GM12878 (cell line): ENCODE measurements around the gene TRANK1. TPM values are rescaled to one million over a fixed set of nuclear protein-coding genes. Genes with fewer than 3 reads are reported as not detected.

Experiments used
- ATAC-seq: fragments of 200-7000 bp; cut with Tn5 transposase; 3 replicates; pipeline ENCODE4 v1.9.1; 2020; ENCODE audit warnings: mild to moderate bottlenecking, moderate library complexity
- Bru-seq: library from RNA; stranded (reverse); fragments of 400-500 nt; gene quantifications from one replicate; lab custom pipeline; 2021; lab: Mats Ljungman, UMichigan
- BruChase-seq, 2 experiments: library from RNA; stranded (reverse); fragments of 400-500 nt; gene quantifications; one replicate each; lab custom pipeline; 2021; lab: Mats Ljungman, UMichigan
- BruUV-seq: library from RNA; stranded (reverse); fragments of 400-500 nt; replicated peaks from 2 replicates; lab custom pipeline; 2021; lab: Mats Ljungman, UMichigan
- CTCF ChIA-PET: fragments of 300-600 bp; sonication (Branson Sonifier 250); formaldehyde crosslinking; extraction: SDS; loops from one replicate; lab custom pipeline; 2021; ENCODE audit warnings: inconsistent platforms; lab: Yijun Ruan, JAX
- POLR2A ChIA-PET: fragments of 350-600 bp; formaldehyde crosslinking; extraction: SDS; loops from one replicate; lab custom pipeline; 2021; ENCODE audit warnings: inconsistent platforms; lab: Charles Lee
- RAD21 ChIA-PET: fragments of 300-600 bp; sonication (Branson Sonifier 250); formaldehyde crosslinking; loops from one replicate; lab custom pipeline; 2023; ENCODE audit warnings: antibody characterized with exemption; ENCODE audit not compliant: unreplicated experiment; lab: Charles Lee
- SMC1A ChIA-PET: fragments of 300-600 bp; sonication (Branson Sonifier 250); formaldehyde crosslinking; loops from one replicate; lab custom pipeline; 2023; ENCODE audit not compliant: unreplicated experiment, uncharacterized antibody; lab: Charles Lee
- DNase-seq: peaks from one replicate; pipeline ENCODE4 v3.0.0-alpha.2; 2011; ENCODE audit warnings: low read depth, low spot score
- FAIRE-seq: peaks from 3 replicates; lab custom pipeline; 2011; peaks lifted over from hg19 to GRCh38; lab: Jason Lieb, UNC
- H2AFZ ChIP-seq: 2 replicates; pipeline ENCODE4 v1.6.0; 2011; ENCODE audit warnings: low read depth, low read length, control low read depth; ENCODE audit not compliant: control insufficient read depth
- H3K27ac ChIP-seq: 2 replicates; pipeline ENCODE4 v1.5.1; 2011; ENCODE audit warnings: control low read depth; ENCODE audit not compliant: control insufficient read depth, insufficient read depth
- H3K27me3 ChIP-seq, 2 experiments: replicated peaks in 1 of 2; 2 replicates each; pipeline versions ENCODE4 v1.6.0 to v1.6.1; 2011; ENCODE audit warnings: low read length in 1 of 2; ENCODE audit not compliant: control insufficient read depth in 2 of 2, insufficient read depth in 2 of 2
- H3K36me3 ChIP-seq, 2 experiments: 2 replicates each; pipeline ENCODE4 v1.5.1; 2011; ENCODE audit warnings: low read length in 1 of 2; ENCODE audit not compliant: control insufficient read depth in 2 of 2, insufficient read depth in 2 of 2
- H3K4me1 ChIP-seq: 2 replicates; pipeline ENCODE4 v1.6.1; 2011; ENCODE audit warnings: mild to moderate bottlenecking, low read length, moderate library complexity, mixed read lengths; ENCODE audit not compliant: control insufficient read depth, insufficient read depth
- H3K4me2 ChIP-seq: 2 replicates; pipeline ENCODE4 v1.6.0; 2011; ENCODE audit warnings: control low read depth; ENCODE audit not compliant: control insufficient read depth, insufficient read depth
- H3K4me3 ChIP-seq: fragments of 200-600 bp; sonication (generic); 2 replicates; pipeline ENCODE4 v1.5.1; 2016
- H3K79me2 ChIP-seq: 2 replicates; pipeline ENCODE4 v1.6.0; 2011; ENCODE audit warnings: low read length; ENCODE audit not compliant: control insufficient read depth, insufficient read depth
- H3K9ac ChIP-seq: 2 replicates; pipeline ENCODE4 v1.8.0; 2011; ENCODE audit warnings: low read length, control low read depth, mixed read lengths; ENCODE audit not compliant: control insufficient read depth, insufficient read depth
- H3K9me3 ChIP-seq: replicated peaks from 3 replicates; pipeline ENCODE4 v1.5.1; 2011; ENCODE audit warnings: mild to moderate bottlenecking, low read length; ENCODE audit not compliant: control insufficient read depth, insufficient read depth
- H4K20me1 ChIP-seq: 2 replicates; pipeline ENCODE4 v1.6.0; 2011; ENCODE audit not compliant: control insufficient read depth, insufficient read depth
- BHLHE40 ChIP-seq, 2 experiments: fragments of 450-650 bp in 1 of 2; IDR thresholded peaks; 2 replicates each; pipeline ENCODE4 v1.6.1; 2011 to 2017; ENCODE audit warnings: low read depth in 2 of 2, borderline replicate concordance in 1 of 2, improper control_type of control experiment in 1 of 2, low read length in 1 of 2, mild to moderate bottlenecking in 1 of 2
- CHD1 ChIP-seq: IDR thresholded peaks from 2 replicates; pipeline ENCODE4 v1.6.1; 2012; ENCODE audit warnings: low read depth, low read length, improper control_type of control experiment
- CREB1 ChIP-seq: IDR thresholded peaks from 2 replicates; pipeline ENCODE4 v1.6.1; 2012; ENCODE audit warnings: low read depth, mild to moderate bottlenecking, inconsistent platforms
- EZH2 ChIP-seq: IDR thresholded peaks from 2 replicates; pipeline ENCODE4 v1.6.1; 2012; ENCODE audit warnings: low read depth, mild to moderate bottlenecking, control low read depth, inconsistent platforms, low read length, borderline replicate concordance; ENCODE audit not compliant: control insufficient read depth
- FOXM1 ChIP-seq: IDR thresholded peaks from 2 replicates; pipeline ENCODE4 v1.6.1; 2012; ENCODE audit warnings: low read depth, mild to moderate bottlenecking, inconsistent platforms, low read length, moderate library complexity
- GABPA ChIP-seq: IDR thresholded peaks from 2 replicates; pipeline ENCODE4 v1.6.1; 2014; ENCODE audit warnings: antibody characterized with exemption, low read depth, mild to moderate bottlenecking, inconsistent platforms
- SUPT20H ChIP-seq: IDR thresholded peaks from 2 replicates; pipeline ENCODE4 v1.6.1; 2011; ENCODE audit warnings: low read depth, mild to moderate bottlenecking, low read length, moderate library complexity, borderline replicate concordance; ENCODE audit not compliant: control insufficient read depth
- SUZ12 ChIP-seq: fragments of 200-600 bp; sonication (generic); IDR thresholded peaks from one replicate; pipeline ENCODE4 v1.6.1; 2018; ENCODE audit warnings: antibody characterized with exemption, mild to moderate bottlenecking; ENCODE audit not compliant: unreplicated experiment
- TCF12 ChIP-seq: IDR thresholded peaks from 2 replicates; pipeline ENCODE4 v1.6.1; 2011; ENCODE audit warnings: low read depth, mild to moderate bottlenecking, low read length
- WGBS: methylation state at CpG from one replicate; pipeline ENCODE4 v1.1.6; 2016; ENCODE audit warnings: low lambda C conversion rate; ENCODE audit not compliant: insufficient replicate concordance, insufficient coverage; ENCODE audit errors: missing lambda C conversion rate; 5-methylcytosine and 5-hydroxymethylcytosine counted together
- in situ Hi-C: fragments of 300-500 bp; cut with MboI; formaldehyde crosslinking; loops from 9 replicates; pipeline ENCODE4 v1.14.3; 2018; ENCODE audit warnings: mixed read lengths
- intact Hi-C: fragments of 100-400 bp; cut with micrococcal nuclease; formaldehyde crosslinking; loops from one replicate; pipeline ENCODE4 v1.14.2; 2022; ENCODE audit not compliant: unreplicated experiment
- long read RNA-seq, 2 experiments: library from polyadenylated mRNA; unstranded; transcript quantifications; one replicate each; pipeline ENCODE4 v2.0.0, GENCODE V29; 2019 to 2020
- polyA minus RNA-seq, 3 experiments: library from RNA; depleted of rRNA, polyadenylated mRNA; stranded (reverse); fragments of >200 nt; gene quantifications; 2 replicates each; pipeline ENCODE4 v1.2.3, GENCODE V29; 2011
- polyA plus RNA-seq, 11 experiments: library from polyadenylated mRNA; depleted of rRNA in 4 of 11; unstranded in 6 of 11; stranded (reverse) in 5 of 11; fragments of >200 nt; fragmentation: Nextera tagmentation in 4 of 11; fragmentation: Illumina TruSeq in 1 of 11; extraction: Ambion mirVana in 4 of 11; extraction: Trizol in 1 of 11; gene quantifications; 1 replicate in 1 of 11; 2 replicates in 10 of 11; pipeline versions ENCODE4 v1.2.1 to v1.2.3, GENCODE V29; 2011 to 2016; ENCODE audit warnings: inconsistent platforms in 2 of 11, missing spikeins in 2 of 11, low read depth in 1 of 11
- total RNA-seq, 4 experiments: library from RNA; depleted of rRNA in 3 of 4; stranded (reverse); fragments of >200 nt in 3 of 4; fragmentation: Illumina TruSeq in 1 of 4; extraction: Trizol in 1 of 4; gene quantifications; 2 replicates each; pipeline versions ENCODE4 v1.2.1 to v1.2.3, GENCODE V29; 2013 to 2021
- TF ChIP-seq, protein P1 (sequence below): IDR thresholded peaks from 2 replicates; pipeline ENCODE4 v1.6.1; 2011; ENCODE audit warnings: borderline replicate concordance, low read depth, mild to moderate bottlenecking, moderate library complexity, mixed read lengths, low read length; ENCODE audit not compliant: insufficient read depth; ENCODE audit errors: extremely low read length
- TF ChIP-seq, protein P2 (sequence below): IDR thresholded peaks from 2 replicates; pipeline ENCODE4 v1.6.1; 2012; ENCODE audit warnings: low read depth, low read length, improper control_type of control experiment

TRANK1 gene
- total RNA-seq (2013; cell fraction: nucleolus; rRNA removed): 18.5 and 20.6 TPM in 2 replicates
- 1.7 and 2.6 TPM in 2 replicates for total RNA-seq (2014; rRNA removed)
- total RNA-seq (2014; rRNA removed; fragmentation: Illumina TruSeq; extraction: Trizol): 1.3 and 2.0 TPM in 2 replicates
- total RNA-seq (2021): 3.7 and 4.4 TPM in 2 replicates
- 7.5 TPM for polyA plus RNA-seq (2011; ENCODE audit: low read depth)
- 6.2 and 8.8 TPM in 2 replicates for polyA plus RNA-seq (2011; rRNA removed)
- 6.0 and 8.8 TPM in 2 replicates for polyA plus RNA-seq (2011; cell fraction: cytosol; rRNA removed)
- 8.4 and 10.5 TPM in 2 replicates for polyA plus RNA-seq (2011; cell fraction: nucleus; rRNA removed)
- 4.4 and 4.6 TPM in 2 replicates for polyA plus RNA-seq (2012)
- 2.4 and 3.2 TPM in 2 replicates for polyA plus RNA-seq (2014; fragmentation: Illumina TruSeq; extraction: Trizol)
- under 1 TPM; 0.46 to 0.63 TPM for polyA plus RNA-seq (2014; fragmentation: Nextera tagmentation; extraction: Ambion mirVana)
- polyA plus RNA-seq (2014; rRNA removed): 1.0 and 1.1 TPM in 2 replicates
- polyA plus RNA-seq (2016; fragmentation: Nextera tagmentation; extraction: Ambion mirVana): under 1 TPM; 0.60 to 0.75 TPM
- 14.5 and 14.8 TPM in 2 replicates for polyA minus RNA-seq (2011; rRNA and poly(A)+ RNA removed)
- 4.7 and 5.3 TPM in 2 replicates for polyA minus RNA-seq (2011; cell fraction: cytosol; rRNA and poly(A)+ RNA removed)
- 12.2 and 23.5 TPM in 2 replicates for polyA minus RNA-seq (2011; cell fraction: nucleus; rRNA and poly(A)+ RNA removed)
- percentile 57 among the genes with signal in this experiment for Bru-seq, nascent RNA
- percentile 55 among the genes with signal in this experiment for BruChase-seq, experiment 1, labeled RNA remaining after a 6-hour chase
- percentile 55 among the genes with signal in this experiment for BruChase-seq, experiment 2, labeled RNA remaining after a 2-hour chase
- long read RNA-seq, experiment 1, partial matches to known transcripts: 2 of 2 reads
- long read RNA-seq, experiment 1, other reads (novel, unspliced or antisense): 0 of 2 reads
- long read RNA-seq, experiment 2, partial matches to known transcripts: 6 of 8 reads
- long read RNA-seq, experiment 2, other reads (novel, unspliced or antisense): 2 of 8 reads

DNA sequence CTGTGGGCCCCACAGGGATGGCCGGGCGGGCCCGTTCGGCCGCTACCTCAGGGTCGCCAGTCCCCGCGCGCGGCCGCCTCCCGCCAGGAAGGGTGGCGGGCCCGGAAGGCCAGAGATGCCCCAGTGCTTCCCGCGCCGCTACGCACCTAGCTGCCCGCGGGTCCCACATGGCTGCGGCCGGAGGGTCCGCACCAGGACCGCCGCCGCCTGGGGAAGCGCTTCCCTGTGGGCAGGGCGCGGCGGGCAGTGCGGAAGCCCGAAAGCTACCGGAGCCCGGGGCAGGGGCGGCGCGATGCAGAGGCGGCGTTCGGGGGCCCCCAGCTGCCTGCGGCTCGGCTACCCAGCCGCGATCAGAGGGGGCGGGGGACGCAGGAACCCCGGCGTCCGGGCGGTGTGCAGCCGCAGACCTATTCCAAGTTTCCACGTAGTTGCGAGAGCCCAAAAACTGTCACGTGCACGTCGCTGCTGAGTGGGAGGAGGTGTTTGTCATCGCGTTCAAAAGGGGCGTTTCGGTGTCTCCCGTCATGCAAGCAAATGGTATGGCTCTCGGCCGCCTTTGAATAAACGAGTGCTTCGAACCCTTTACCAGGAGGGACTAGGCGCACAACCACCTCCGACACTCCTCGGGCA is at the start of gene TRANK1:
TRANK1 (minus strand) TSS at position 414 of the 630 bp plus-strand sequence; CDS start at position 169, 245 bp downstream.
- POLR2A ChIA-PET: no interaction called here
- Histone ChIP-seq H3K36me3 (no peaks in the 10 kb centered on the region), H3K4me1 (peaks cover 6% of the 10 kb centered on the region; the same call in 1 of the 2 replicates), H3K4me3 (peak within 1 kb of the TSS; percentile 59), H3K27ac (no peak within 1 kb of the TSS), H4K20me1 (no peaks in the 10 kb centered on the region), H3K27me3 (peaks cover 7 to 12% of the 10 kb centered on the region in 2 experiments), H3K79me2 (no peaks in the 10 kb centered on the region), H3K9me3 (peaks cover 7% of the 10 kb centered on the region; the same call in 2 of the 3 replicates), H3K9ac (peak within 1 kb of the TSS; percentile 42; the same call in 1 of the 2 replicates), H2AFZ (peak within 1 kb of the TSS; percentile 67), H3K4me2 (peak within 1 kb of the TSS; percentile 98)
- DNase-seq (no peak), ATAC-seq (peak; percentile 21), FAIRE-seq (peak; percentile 75)
- no TSS peak for BruUV-seq
- RAD21 ChIA-PET: interaction anchor here (1.8 kb wide), 1 partner anchor 13 kb away, joined by 4 read pairs; no protein-coding TSS in a partner anchor
- TF ChIP-seq, protein P1, sequence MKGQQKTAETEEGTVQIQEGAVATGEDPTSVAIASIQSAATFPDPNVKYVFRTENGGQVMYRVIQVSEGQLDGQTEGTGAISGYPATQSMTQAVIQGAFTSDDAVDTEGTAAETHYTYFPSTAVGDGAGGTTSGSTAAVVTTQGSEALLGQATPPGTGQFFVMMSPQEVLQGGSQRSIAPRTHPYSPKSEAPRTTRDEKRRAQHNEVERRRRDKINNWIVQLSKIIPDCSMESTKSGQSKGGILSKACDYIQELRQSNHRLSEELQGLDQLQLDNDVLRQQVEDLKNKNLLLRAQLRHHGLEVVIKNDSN: peak; percentile 47
- TF ChIP-seq EZH2: 0 out of 2 replicates have a peak, but pooled peaks have one; percentile 16
- no peak for TF ChIP-seq TCF12
- peak; percentile 74 to 84 for TF ChIP-seq BHLHE40 (IDR thresholded peaks at IDR 0.05; ENCODE audit: borderline replicate concordance in 1 of 2, low read depth in 2 of 2, low read length in 1 of 2)
- TF ChIP-seq, protein P2, sequence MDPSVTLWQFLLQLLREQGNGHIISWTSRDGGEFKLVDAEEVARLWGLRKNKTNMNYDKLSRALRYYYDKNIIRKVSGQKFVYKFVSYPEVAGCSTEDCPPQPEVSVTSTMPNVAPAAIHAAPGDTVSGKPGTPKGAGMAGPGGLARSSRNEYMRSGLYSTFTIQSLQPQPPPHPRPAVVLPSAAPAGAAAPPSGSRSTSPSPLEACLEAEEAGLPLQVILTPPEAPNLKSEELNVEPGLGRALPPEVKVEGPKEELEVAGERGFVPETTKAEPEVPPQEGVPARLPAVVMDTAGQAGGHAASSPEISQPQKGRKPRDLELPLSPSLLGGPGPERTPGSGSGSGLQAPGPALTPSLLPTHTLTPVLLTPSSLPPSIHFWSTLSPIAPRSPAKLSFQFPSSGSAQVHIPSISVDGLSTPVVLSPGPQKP: no peak
- peak; percentile 10 for TF ChIP-seq SUZ12
- no peak for TF ChIP-seq CHD1
- no peak for TF ChIP-seq CREB1
- no peak for TF ChIP-seq FOXM1
- TF ChIP-seq SUPT20H: no peak
- no peak for TF ChIP-seq GABPA
- in situ Hi-C loops: no loop called here
- SMC1A ChIA-PET: interaction anchor here (1.8 kb wide), 1 partner anchor 14 kb away, joined by 7 read pairs; no protein-coding TSS in a partner anchor
- CTCF ChIA-PET: interaction anchor here (2.4 kb wide), 1 partner anchor 14 kb away, joined by 10 read pairs; no protein-coding TSS in a partner anchor
- intact Hi-C loops: no loop called here
- 1% methylated on average over 55 of the region's 68 CpGs for WGBS
